Right lobe of liver (tissue), 4 donors: ENCODE measurements around the gene CLCF1.

Experiments
- POLR2A ChIP-seq: fragments of 450-650 bp; IDR thresholded peaks from one replicate; pipeline ENCODE4 v1.6.1; 2017; ENCODE audit warnings: antibody characterized with exemption, mild to moderate bottlenecking
- TF ChIP-seq, protein P1 (sequence below), 4 donors: fragments of 200-600 bp in 3 of 4; fragments of 450-650 bp in 1 of 4; IDR thresholded peaks; one replicate each; pipeline versions ENCODE4 v1.5.1 to v1.8.0; 2016 to 2022; ENCODE audit warnings: antibody characterized with exemption in 4 of 4, mild to moderate bottlenecking in 2 of 4
- donor health status: DM: no; HTN: no; CAD: no.
- donor health status: DM: no; HTN: no; CAD: no.
- donor health status: DM: no; HTN: yes; CAD: no.

GRCh38 chr11:67356864-67357561 is 16.4 kb downstream of the CLCF1 start:
- TF ChIP-seq, protein P1, sequence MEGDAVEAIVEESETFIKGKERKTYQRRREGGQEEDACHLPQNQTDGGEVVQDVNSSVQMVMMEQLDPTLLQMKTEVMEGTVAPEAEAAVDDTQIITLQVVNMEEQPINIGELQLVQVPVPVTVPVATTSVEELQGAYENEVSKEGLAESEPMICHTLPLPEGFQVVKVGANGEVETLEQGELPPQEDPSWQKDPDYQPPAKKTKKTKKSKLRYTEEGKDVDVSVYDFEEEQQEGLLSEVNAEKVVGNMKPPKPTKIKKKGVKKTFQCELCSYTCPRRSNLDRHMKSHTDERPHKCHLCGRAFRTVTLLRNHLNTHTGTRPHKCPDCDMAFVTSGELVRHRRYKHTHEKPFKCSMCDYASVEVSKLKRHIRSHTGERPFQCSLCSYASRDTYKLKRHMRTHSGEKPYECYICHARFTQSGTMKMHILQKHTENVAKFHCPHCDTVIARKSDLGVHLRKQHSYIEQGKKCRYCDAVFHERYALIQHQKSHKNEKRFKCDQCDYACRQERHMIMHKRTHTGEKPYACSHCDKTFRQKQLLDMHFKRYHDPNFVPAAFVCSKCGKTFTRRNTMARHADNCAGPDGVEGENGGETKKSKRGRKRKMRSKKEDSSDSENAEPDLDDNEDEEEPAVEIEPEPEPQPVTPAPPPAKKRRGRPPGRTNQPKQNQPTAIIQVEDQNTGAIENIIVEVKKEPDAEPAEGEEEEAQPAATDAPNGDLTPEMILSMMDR (IDR thresholded peaks at IDR 0.05): peak; percentile 90 to 94 (median 91)
- TF ChIP-seq POLR2A: peak; percentile 22
